ENCODE measurements around the gene PLEKHG4.

DNA sequence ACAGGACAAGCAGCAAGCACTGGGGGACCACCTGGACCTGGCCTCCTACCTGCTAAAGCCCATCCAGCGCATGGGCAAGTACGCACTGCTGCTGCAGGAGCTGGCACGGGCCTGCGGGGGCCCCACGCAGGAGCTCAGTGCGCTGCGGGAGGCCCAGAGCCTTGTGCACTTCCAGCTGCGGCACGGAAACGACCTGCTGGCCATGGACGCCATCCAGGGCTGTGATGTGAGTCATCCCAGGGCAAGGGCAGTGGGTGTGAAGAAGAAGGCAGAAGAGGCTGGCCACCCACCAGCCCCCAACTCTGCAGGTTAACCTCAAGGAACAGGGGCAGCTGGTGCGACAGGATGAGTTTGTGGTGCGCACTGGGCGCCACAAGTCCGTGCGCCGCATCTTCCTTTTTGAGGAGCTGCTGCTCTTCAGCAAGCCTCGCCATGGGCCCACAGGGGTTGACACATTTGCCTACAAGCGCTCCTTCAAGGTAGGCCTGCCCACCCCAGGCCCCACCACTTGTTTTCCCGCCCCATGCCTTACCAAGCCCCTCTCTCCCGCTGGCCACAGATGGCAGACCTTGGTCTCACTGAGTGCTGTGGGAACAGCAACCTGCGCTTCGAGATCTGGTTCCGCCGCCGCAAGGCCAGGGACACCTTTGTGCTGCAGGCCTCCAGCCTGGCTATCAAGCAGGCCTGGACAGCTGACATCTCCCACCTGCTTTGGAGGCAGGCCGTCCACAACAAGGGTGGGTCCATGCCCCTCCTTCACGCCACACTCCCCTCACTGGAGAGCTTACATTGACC is 7.3 kb downstream of the PLEKHG4 start:
- TF ChIP-seq, protein P1, sequence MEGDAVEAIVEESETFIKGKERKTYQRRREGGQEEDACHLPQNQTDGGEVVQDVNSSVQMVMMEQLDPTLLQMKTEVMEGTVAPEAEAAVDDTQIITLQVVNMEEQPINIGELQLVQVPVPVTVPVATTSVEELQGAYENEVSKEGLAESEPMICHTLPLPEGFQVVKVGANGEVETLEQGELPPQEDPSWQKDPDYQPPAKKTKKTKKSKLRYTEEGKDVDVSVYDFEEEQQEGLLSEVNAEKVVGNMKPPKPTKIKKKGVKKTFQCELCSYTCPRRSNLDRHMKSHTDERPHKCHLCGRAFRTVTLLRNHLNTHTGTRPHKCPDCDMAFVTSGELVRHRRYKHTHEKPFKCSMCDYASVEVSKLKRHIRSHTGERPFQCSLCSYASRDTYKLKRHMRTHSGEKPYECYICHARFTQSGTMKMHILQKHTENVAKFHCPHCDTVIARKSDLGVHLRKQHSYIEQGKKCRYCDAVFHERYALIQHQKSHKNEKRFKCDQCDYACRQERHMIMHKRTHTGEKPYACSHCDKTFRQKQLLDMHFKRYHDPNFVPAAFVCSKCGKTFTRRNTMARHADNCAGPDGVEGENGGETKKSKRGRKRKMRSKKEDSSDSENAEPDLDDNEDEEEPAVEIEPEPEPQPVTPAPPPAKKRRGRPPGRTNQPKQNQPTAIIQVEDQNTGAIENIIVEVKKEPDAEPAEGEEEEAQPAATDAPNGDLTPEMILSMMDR (IDR thresholded peaks at IDR 0.05): no peak
- TF ChIP-seq POLR2AphosphoS5 (IDR thresholded peaks at IDR 0.05): no peak
